ENCODE results near the gene SFMBT2. TPM values are rescaled to one million over a fixed set of nuclear protein-coding genes. Genes with fewer than 3 reads are reported as not detected.
A peak's percentile ranks its signal among the peaks of the same experiment; 100 is the strongest.

Gene SFMBT2
- total RNA-seq, 2 experiments from 2014 or later, result 22.0 to 23.1 TPM

DNA sequence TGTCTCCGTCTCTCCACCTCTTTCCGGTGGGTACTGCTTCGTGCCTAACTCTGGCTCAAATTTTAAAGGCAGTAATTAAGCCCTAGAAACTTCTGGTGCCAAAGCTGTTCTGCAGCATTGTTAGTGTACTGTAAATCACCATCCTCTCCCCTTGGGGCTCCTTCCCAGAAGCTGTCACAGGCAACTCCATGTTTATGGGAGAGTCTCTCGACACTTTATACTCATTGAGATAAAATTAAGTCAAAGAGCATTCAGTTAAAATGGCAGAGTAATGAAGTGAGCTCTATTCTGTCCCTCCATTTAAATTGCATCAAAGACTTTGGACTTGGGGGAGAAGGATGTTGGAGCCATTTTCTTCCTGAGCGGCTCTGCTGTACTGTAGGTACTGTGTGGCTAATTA lies 274.8 kb downstream of the SFMBT2 start:
- Mint-ChIP-seq H3K27me3 (peaks cover 5% of the 10 kb centered on the region), H3K36me3 (no peaks in the 10 kb centered on the region), H3K27ac (no peak overlapping the region), H3K4me3 (no peak overlapping the region), H3K9me3 (no peaks in the 10 kb centered on the region), H3K4me1 (peaks cover 7% of the 10 kb centered on the region)
- no peak for DNase-seq

DNA sequence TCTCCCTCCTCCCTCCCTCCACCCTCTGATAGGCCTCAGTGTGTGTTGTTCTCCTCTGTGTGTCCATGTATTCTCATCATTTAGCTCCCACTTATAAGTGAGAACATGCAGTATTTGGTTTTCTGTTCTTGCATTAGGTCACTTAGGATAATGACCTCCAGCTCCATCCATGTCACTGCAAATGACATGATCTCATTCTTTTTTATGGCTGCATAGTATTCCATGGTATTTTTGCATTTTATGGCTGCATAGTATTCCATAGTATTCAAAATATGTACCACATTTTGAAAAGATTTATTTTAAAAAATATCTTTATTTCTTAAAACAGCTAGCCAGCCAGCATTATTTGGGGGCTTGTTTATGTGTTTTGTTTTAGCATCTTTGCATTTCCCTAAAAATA lies 275.6 kb downstream of the SFMBT2 start:
- peaks cover 7% of the 10 kb centered on the region for H3K4me1 Mint-ChIP-seq
- no peak overlapping the region for H3K4me3 Mint-ChIP-seq
- peaks cover 5% of the 10 kb centered on the region for H3K27me3 Mint-ChIP-seq
- no peaks in the 10 kb centered on the region for H3K36me3 Mint-ChIP-seq
- H3K27ac Mint-ChIP-seq, result no peak overlapping the region
- H3K9me3 Mint-ChIP-seq, result no peaks in the 10 kb centered on the region
- no peak for DNase-seq

DNA sequence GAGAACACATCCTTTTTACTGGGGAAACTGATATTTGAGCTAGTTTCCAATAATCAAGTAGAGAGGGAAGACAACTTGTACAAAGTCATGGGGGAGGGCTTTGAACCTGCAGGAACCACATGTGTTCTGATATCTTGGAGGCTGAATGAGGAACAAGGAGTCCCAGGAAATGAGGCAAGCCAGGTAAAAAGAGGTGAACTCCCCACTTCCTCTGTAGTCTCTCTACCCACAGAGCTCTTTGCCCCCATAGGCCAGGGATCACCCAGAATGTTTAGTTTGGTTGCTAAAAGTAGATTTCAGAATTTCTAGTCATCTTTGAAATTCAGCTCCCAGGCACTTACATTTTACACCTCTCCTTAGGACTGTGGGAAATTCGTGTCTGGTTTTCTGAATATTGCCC lies 276.4 kb downstream of the SFMBT2 start:
- no peak overlapping the region for H3K4me3 Mint-ChIP-seq

DNA sequence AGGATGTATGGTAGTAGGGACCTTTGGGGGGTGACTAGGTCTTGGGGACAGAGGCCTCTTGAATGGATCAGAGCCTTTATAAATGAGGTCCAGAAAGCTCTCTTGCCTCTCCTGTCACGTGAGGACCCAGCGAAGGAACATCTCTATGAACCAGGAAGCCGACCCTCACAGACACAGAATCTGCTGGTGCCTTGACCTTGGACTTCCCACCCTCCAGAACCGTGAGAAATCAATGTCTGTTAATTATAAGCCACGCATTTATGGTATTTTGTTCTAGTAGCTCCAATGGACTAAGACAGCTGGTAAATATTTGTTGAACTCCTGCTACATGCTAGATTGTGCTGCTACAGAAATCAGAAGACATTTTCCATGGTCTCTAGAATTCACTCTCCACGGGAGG lies 276.9 kb downstream of the SFMBT2 start:
- no peak for DNase-seq
- Mint-ChIP-seq H3K4me3 (no peak overlapping the region), H3K4me1 (peaks cover 7% of the 10 kb centered on the region)

More for the DNA sequence above, 276.4 kb downstream of the SFMBT2 start:
- Mint-ChIP-seq H3K27ac (no peak overlapping the region), H3K9me3 (no peaks in the 10 kb centered on the region), H3K27me3 (peaks cover 5% of the 10 kb centered on the region), H3K36me3 (no peaks in the 10 kb centered on the region), H3K4me1 (peaks cover 7% of the 10 kb centered on the region)
- no peak for DNase-seq

DNA sequence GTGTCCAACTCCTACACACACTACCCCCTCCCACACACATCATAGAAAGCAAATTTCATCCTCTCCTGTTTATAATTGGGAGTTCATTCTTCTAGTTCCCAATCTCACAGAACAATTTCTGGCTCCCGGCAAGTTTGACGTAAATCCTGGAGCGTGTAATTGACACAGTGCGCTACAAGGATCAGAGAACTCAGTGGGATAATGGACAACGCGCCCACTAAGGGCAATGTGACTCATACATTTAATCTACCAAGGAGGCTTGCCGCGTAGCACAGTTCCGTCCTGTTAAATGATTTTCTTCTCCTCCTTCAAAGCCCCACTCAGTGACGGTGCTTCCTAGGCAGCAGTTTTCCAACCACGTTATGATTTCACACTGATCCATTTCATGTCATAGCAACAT lies 277.6 kb downstream of the SFMBT2 start:
- no peak overlapping the region for H3K4me3 Mint-ChIP-seq
- H3K27ac Mint-ChIP-seq, result no peak overlapping the region
- H3K4me1 Mint-ChIP-seq, result peaks cover 7% of the 10 kb centered on the region
- no peaks in the 10 kb centered on the region for H3K36me3 Mint-ChIP-seq
- no peaks in the 10 kb centered on the region for H3K9me3 Mint-ChIP-seq
- DNase-seq, result no peak
- peaks cover 5% of the 10 kb centered on the region for H3K27me3 Mint-ChIP-seq

More for the DNA sequence above, 276.9 kb downstream of the SFMBT2 start:
- Mint-ChIP-seq H3K27ac (no peak overlapping the region), H3K9me3 (no peaks in the 10 kb centered on the region), H3K27me3 (peaks cover 5% of the 10 kb centered on the region), H3K36me3 (no peaks in the 10 kb centered on the region)

DNA sequence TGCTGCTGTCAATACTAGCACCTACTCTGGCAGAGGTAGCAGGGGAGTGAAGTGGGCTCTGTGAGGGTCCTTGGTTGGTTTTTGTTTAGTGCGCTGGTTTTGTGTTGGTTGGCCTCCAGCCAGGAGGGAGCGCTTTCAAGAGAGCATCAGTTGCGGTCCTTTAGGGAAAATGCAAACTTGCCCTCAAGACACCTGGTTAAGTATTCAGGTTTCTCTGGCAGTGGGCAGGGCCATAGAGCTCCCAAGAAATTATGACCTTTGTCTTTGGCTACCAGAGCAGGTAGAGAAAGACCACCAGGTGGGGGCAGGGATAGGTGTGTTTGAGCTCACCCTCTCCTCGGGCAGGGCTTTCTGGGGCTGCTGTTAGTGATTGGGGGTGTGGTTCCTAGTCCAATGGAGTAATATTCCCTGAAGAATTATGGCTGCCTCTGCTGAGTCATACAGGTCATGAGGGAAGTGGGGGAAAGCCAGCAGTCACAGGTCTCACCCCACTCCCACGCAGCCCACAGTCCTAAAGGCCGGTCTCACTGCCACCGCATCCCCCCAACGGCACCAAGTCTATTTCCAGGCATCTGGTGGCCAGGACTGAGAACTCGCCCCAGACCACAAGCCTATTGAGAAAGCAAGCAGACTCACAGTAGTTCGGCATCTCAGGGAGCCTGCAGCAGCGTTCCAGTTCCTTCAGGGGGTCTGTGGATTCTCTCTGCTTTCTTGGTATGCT lies 280.5 kb downstream of the SFMBT2 start:
- Mint-ChIP-seq H3K36me3 (no peaks in the 10 kb centered on the region), H3K27me3 (no peaks in the 10 kb centered on the region), H3K9me3 (no peaks in the 10 kb centered on the region), H3K4me1 (peaks cover 7% of the 10 kb centered on the region), H3K27ac (no peak overlapping the region), H3K4me3 (no peak overlapping the region)
- no peak for DNase-seq

DNA sequence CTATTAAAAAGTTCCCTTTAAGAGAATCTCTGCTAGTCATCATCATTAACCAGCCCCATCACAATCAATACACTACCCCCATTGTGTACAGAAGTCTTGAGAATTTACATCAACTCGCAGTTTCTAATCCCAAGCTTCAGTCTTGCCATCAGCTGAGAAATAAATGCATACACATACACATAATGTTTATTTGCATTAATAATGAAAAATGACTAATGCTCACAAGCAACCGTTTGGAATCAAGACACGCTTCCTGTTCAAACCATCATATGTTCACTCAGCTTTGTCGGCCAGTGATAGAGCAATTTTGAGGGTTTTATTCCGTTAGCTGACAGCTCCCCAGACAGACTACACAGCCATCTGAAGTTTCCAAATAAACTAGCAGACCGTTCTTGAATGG lies 287.1 kb downstream of the SFMBT2 start:
- H3K27me3 Mint-ChIP-seq, result no peaks in the 10 kb centered on the region
- H3K9me3 Mint-ChIP-seq, result no peaks in the 10 kb centered on the region
- H3K4me3 Mint-ChIP-seq, result no peak overlapping the region
- H3K4me1 Mint-ChIP-seq, result peaks cover 3% of the 10 kb centered on the region
- no peak for DNase-seq
- H3K27ac Mint-ChIP-seq, result no peak overlapping the region
- H3K36me3 Mint-ChIP-seq, result no peaks in the 10 kb centered on the region

DNA sequence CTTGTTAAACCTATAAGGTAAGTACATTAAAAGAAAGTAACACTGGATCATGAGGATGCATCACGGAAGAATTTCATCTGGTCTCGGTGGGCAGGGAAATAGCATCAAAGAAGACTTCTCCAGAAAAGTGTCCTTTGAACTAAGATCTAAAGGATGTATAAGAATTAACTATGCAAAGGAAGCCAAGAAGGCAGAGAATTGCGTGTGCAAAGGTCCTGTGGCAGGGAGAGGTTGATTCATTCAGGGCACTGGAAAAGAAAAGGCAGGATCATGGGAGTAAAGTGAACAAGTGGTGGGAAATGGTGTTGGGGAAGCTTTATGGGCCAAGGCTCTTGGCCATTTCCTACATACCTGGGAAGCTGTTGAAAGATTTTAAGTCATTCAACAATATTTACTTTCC lies 288.3 kb downstream of the SFMBT2 start:
- no peak for DNase-seq
- Mint-ChIP-seq H3K27ac (no peak overlapping the region), H3K9me3 (no peaks in the 10 kb centered on the region), H3K4me3 (no peak overlapping the region), H3K27me3 (no peaks in the 10 kb centered on the region), H3K36me3 (no peaks in the 10 kb centered on the region), H3K4me1 (peaks cover 3% of the 10 kb centered on the region)

DNA sequence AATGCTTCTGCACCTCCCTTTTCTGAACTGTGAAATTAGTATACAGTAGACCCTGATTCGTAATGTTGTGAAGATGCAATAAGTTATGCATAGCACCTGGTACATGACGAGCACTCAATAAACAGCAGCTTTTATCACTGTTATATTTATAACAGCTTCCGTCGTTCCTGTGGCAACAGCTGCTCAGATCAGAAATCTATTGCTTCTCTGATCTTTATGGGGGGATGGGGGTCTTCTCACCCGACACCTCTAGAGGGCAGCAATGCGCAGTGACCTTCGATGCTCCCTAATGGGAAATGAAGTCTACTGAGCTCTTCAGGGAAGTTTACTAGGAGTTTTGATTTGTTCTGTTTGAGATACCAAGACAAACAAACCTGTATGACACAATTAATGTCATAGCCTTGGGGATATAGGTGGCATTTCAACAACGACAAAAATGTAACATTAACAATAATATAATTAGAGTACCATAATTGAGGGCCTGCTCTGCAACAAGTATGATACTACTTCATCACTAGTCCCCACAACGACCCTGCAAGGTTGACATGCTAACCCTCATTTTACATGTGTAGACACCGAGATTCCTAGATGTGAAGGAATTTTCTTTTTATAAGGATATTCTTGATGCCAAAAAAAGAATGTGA lies 289.6 kb downstream of the SFMBT2 start:
- peak; percentile 67 for DNase-seq
- H3K36me3 Mint-ChIP-seq, result no peaks in the 10 kb centered on the region
- H3K27ac Mint-ChIP-seq, result no peak overlapping the region
- no peak overlapping the region for H3K4me3 Mint-ChIP-seq
- no peaks in the 10 kb centered on the region for H3K27me3 Mint-ChIP-seq
- peaks cover 3% of the 10 kb centered on the region for H3K4me1 Mint-ChIP-seq
- H3K9me3 Mint-ChIP-seq, result no peaks in the 10 kb centered on the region

DNA sequence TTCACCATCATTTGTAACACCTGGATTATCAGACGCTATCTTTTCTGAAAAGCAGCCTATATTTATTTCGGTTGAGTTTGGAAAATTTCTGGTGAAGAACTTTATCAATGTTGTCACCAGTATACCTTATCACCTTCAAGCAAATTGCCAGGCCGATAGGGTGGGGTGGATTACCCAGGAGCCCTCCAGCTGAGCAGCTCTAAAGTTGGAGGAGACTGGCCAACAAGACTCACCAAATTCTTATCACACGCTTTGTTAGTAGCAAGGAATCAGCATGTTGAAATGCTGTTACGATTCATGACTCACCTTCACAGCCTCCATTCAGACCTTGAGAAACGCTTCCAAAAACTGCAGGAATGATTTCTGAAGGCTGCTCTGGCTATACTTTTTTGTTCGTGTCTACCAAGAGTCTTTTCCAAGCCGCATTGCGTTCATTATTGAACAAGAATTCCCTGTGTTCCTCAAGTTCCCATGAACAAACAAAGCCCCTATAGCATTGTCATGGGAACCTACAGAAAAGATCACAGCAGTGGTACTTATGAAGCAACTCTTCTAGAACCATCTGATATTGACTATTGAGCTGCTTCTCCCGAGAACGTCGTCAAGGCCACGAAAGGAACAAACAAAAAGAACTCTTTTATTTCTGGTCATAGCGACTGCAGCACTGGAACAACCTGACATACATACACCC lies 291.4 kb downstream of the SFMBT2 start:
- Mint-ChIP-seq H3K36me3 (no peaks in the 10 kb centered on the region), H3K9me3 (no peaks in the 10 kb centered on the region), H3K27ac (no peak overlapping the region), H3K4me1 (peaks cover 3% of the 10 kb centered on the region), H3K27me3 (no peaks in the 10 kb centered on the region), H3K4me3 (no peak overlapping the region)
- no peak for DNase-seq

DNA sequence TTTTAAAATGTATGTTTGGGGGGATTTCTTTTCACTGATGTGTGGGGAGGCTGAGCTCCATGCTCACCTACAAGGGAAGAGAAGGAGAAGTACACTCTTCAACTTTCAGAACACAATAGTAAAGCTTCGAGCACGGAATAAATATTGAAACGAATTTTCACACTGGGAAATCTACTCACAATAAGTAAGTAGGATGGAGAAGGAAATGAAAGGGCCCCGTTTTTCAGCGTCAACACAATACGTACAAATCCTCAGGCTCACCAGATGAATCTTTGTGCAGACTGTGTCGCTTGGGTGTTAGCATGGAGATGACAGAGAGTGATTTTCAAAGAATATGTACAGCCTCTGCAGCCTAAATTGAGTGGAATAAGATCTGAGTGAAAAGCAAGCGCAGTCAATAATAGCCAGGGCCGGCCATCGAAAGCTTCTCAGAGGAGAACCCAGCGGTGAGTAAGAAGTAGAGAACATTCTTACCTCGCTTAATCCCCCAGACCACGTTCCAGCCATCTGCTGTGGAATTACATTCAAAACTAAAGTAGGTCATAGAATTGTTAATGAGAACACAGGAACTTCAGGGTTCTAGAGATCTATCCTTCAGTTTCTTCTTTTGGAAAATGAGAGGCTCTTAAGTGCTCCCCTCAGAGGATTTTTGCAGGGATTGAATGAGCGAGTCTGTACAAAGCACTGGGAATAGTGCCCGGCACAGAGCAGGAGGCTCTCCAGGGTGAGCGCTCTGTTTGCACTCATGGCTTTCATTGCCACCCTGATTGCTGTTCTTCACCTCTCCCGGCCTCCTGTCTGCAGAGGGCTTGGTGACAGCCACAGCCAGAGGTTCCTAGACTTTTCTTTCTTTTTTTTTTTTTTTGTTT lies 292.8 kb downstream of the SFMBT2 start:
- H3K4me3 Mint-ChIP-seq, result no peak overlapping the region
- no peak for DNase-seq
- no peaks in the 10 kb centered on the region for H3K9me3 Mint-ChIP-seq
- H3K27ac Mint-ChIP-seq, result no peak overlapping the region
- H3K4me1 Mint-ChIP-seq, result peaks cover 3% of the 10 kb centered on the region
- no peaks in the 10 kb centered on the region for H3K27me3 Mint-ChIP-seq
- H3K36me3 Mint-ChIP-seq, result no peaks in the 10 kb centered on the region

DNA sequence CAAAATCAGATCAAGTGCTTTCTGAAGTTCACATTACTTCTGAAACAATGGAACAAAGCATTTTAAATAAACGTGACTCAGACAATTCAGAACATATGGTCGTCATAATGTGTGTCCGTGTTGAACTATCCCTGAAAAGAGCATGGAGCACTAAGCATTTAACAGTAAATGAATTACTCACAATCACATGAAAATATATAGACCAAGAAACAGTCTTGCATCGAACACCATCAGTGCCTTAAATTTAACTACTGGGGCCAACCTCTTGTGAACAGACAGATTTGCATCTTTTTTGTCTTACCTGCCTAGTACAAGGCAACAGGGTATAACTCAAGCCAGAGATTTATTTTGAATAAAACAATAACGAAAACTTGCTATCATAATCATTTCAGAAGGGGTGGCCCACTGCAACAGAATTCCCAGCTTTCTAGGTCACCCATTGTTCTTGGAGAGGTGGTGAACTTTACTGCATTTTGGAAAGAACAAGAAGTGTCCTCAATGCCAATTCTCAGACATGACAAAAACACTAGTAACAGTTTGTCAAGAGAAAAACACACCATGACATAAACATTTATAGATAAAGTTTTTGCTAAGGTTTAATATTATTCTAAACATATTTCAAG lies 293.5 kb downstream of the SFMBT2 start:
- Mint-ChIP-seq H3K36me3 (no peaks in the 10 kb centered on the region), H3K9me3 (no peaks in the 10 kb centered on the region), H3K27ac (no peak overlapping the region), H3K4me1 (peaks cover 3% of the 10 kb centered on the region), H3K4me3 (no peak overlapping the region), H3K27me3 (no peaks in the 10 kb centered on the region)
- DNase-seq, result no peak

DNA sequence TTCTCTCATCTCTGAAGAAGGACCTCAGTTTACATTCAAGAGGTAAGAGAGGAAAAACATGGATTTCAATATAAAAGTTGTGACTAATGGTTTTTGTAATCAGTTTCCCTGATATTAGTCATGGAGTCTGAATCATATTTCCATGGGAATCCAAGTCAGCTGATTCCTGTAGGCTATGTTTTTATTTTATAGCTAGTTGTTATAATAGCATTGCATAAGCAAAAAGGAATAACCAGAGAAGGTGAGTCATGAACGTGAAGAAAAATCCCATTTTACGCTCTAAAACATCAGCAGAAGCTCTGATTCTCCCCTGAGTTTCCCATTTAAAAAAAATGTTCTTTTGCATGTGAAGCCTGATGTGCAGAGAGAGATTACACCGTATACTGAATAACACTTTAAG lies 299.3 kb downstream of the SFMBT2 start:
- Mint-ChIP-seq H3K27ac (no peak overlapping the region), H3K36me3 (no peaks in the 10 kb centered on the region), H3K9me3 (no peaks in the 10 kb centered on the region), H3K27me3 (peaks cover 4% of the 10 kb centered on the region), H3K4me1 (peaks cover 9% of the 10 kb centered on the region), H3K4me3 (no peak overlapping the region)
- no peak for DNase-seq

DNA sequence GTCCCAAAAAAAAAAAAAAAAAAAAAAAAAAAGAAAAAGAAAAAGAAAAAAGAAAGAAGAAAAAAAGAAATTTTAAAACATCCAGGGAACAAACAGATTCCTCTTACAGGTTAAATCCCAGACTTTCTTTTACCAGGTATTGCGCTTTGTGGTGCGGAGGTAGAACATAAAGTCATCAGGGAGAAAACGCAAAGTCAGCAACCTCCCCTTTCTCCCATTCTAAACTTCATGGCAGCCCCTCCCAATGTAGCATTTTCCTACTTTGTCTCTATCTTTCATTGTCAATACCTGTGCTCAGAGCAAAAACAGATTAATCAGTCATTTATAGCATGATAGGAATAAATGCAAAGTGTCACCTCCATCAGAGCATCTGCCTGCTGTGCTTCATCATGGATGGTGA lies 299.7 kb downstream of the SFMBT2 start:
- Mint-ChIP-seq H3K36me3 (no peaks in the 10 kb centered on the region), H3K4me1 (peaks cover 11% of the 10 kb centered on the region), H3K4me3 (no peak overlapping the region), H3K27me3 (peaks cover 4% of the 10 kb centered on the region), H3K9me3 (no peaks in the 10 kb centered on the region), H3K27ac (no peak overlapping the region)
- DNase-seq, result no peak
